K562 (cell line): ENCODE data around the gene ATP6V0E2. TPM values are rescaled to one million over a fixed set of nuclear protein-coding genes. Genes with fewer than 3 reads are reported as not detected.

Source experiments
- MAZ ChIP-seq, 2 experiments: fragments of 450-650 bp in 1 of 2; sonication (generic) in 1 of 2; formaldehyde crosslinking; IDR thresholded peaks in 1 of 2; conservative IDR thresholded peaks in 1 of 2; 2 replicates each; pipeline versions ENCODE4 v1.4.0 to v1.5.0; 2020; ENCODE audit warnings: mild to moderate bottlenecking in 1 of 2, missing genetic modification reagents in 1 of 2
- MLX ChIP-seq, 2 experiments: fragments of 450-650 bp in 1 of 2; sonication (generic) in 1 of 2; formaldehyde crosslinking; conservative IDR thresholded peaks; 2 replicates each; pipeline versions ENCODE4 v1.4.0 to v1.8.1; 2020 to 2022; ENCODE audit warnings: mild to moderate bottlenecking in 1 of 2, missing genetic modification reagents in 1 of 2
- NUFIP1 ChIP-seq: fragments of 450-650 bp; IDR thresholded peaks from 2 replicates; pipeline ENCODE4 v1.6.1; 2018; ENCODE audit not compliant: partially characterized antibody
- PKNOX1 ChIP-seq: fragments of 450-650 bp; IDR thresholded peaks from 2 replicates; pipeline ENCODE4 v1.6.1; 2016
- REST ChIP-seq, 2 experiments: fragments of 450-650 bp; formaldehyde crosslinking in 1 of 2; IDR thresholded peaks; 2 replicates each; pipeline versions ENCODE4 v1.4.0 to v1.6.1; 2014 to 2020; ENCODE audit warnings: mild to moderate bottlenecking in 2 of 2, borderline replicate concordance in 1 of 2, low read depth in 1 of 2
- SRSF1 ChIP-seq: fragments of 200-400 bp; formaldehyde crosslinking; IDR thresholded peaks from 2 replicates; pipeline ENCODE4 v1.6.1; 2017; ENCODE audit warnings: mild to moderate bottlenecking, low read depth, low read length, moderate library complexity
- ZNF785 ChIP-seq: fragments of 250-450 bp; sonication (Bioruptor Pico); IDR thresholded peaks from 2 replicates; pipeline ENCODE4 v1.4.0; 2020; ENCODE audit warnings: mild to moderate bottlenecking
- polyA plus RNA-seq, 8 experiments: library from polyadenylated mRNA; depleted of rRNA in 4 of 8; stranded (reverse) in 5 of 8; unstranded in 3 of 8; fragments of >200 nt; fragmentation: Nextera tagmentation in 2 of 8; fragmentation: Illumina TruSeq in 1 of 8; extraction: Ambion mirVana in 2 of 8; extraction: Trizol in 1 of 8; gene quantifications; 2 replicates each; pipeline versions ENCODE4 v1.2.1 to v1.2.3, GENCODE V29; 2011 to 2014; ENCODE audit warnings: inconsistent platforms in 1 of 8, missing spikeins in 1 of 8
- total RNA-seq, 7 experiments: library from RNA; depleted of rRNA in 6 of 7; stranded (reverse); fragments of >200 nt in 6 of 7; fragmentation: Illumina TruSeq in 2 of 7; extraction: Trizol in 2 of 7; gene quantifications; 2 replicates each; pipeline versions ENCODE4 v1.2.1 to v1.2.3, GENCODE V29; 2011 to 2021; ENCODE audit warnings: low replicate concordance in 1 of 7

ATP6V0E2 gene
- total and polyA plus RNA-seq, 9 of the 15 experiments (the other 6 are each of a cell fraction or from before 2014, with no cell fraction given), result 0.55 to 18.5 (median 10.9) TPM

- no peak for TF ChIP-seq REST (IDR thresholded peaks at IDR 0.05; ENCODE audit: borderline replicate concordance)
- TF ChIP-seq REST (CRISPR knock-in tag; IDR thresholded peaks at IDR 0.05; ENCODE audit: low read depth), result no peak
- no peak for TF ChIP-seq MAZ (CRISPR knock-in tag; conservative IDR thresholded peaks at IDR 0.05 in 1 of 2, IDR thresholded peaks at IDR 0.05 in 1 of 2)
- no peak for TF ChIP-seq MLX (CRISPR knock-in tag; conservative IDR thresholded peaks at IDR 0.05)
- no peak for TF ChIP-seq NUFIP1
- no peak for TF ChIP-seq SRSF1
- TF ChIP-seq PKNOX1, result no peak
- no peak for TF ChIP-seq ZNF785 (CRISPR knock-in tag)
These were observed 10.3 kb upstream of the ATP6V0E2 start (continued) for GRCh38 chr7:149863500-149863899.
